Neuronal stem cell (in vitro differentiated cells): ENCODE data around the gene TVP23A.

Experiments
- DNase-seq: peaks from one replicate; pipeline ENCODE4 v3.0.0-alpha.2; 2013; ENCODE audit warnings: low spot score
- H2AFZ ChIP-seq: one replicate; pipeline ENCODE4 v1.6.1; 2013; ENCODE audit warnings: mild to moderate bottlenecking, low read length, inconsistent platforms
- H2AK5ac ChIP-seq: 2 replicates; pipeline ENCODE4 v1.6.1; 2013; ENCODE audit warnings: low read depth, mild to moderate bottlenecking, inconsistent platforms, low read length, moderate library complexity, mixed read lengths
- H2BK120ac ChIP-seq: 2 replicates; pipeline ENCODE4 v1.6.1; 2013; ENCODE audit warnings: low read depth, mild to moderate bottlenecking, inconsistent platforms, low read length, moderate library complexity, mixed read lengths
- H2BK12ac ChIP-seq: one replicate; pipeline ENCODE4 v1.6.1; 2013; ENCODE audit warnings: low read length, inconsistent platforms
- H2BK15ac ChIP-seq: 2 replicates; pipeline ENCODE4 v1.6.1; 2013; ENCODE audit warnings: mild to moderate bottlenecking, low read length, inconsistent platforms, mixed read lengths
- H2BK5ac ChIP-seq: one replicate; pipeline ENCODE4 v1.6.1; 2013; ENCODE audit warnings: inconsistent platforms, mild to moderate bottlenecking, low read length, moderate library complexity
- H3K14ac ChIP-seq: one replicate; pipeline ENCODE4 v1.6.1; 2013; ENCODE audit warnings: low read length, inconsistent platforms
- H3K18ac ChIP-seq: 2 replicates; pipeline ENCODE4 v1.6.1; 2013; ENCODE audit warnings: low read length, inconsistent platforms
- H3K23ac ChIP-seq: 2 replicates; pipeline ENCODE4 v1.6.1; 2013; ENCODE audit warnings: low read depth, mild to moderate bottlenecking, mixed read lengths, low read length, inconsistent platforms; ENCODE audit not compliant: poor library complexity
- H3K27ac ChIP-seq: replicated peaks from 3 replicates; pipeline ENCODE4 v1.5.1; 2013; ENCODE audit warnings: low read length, inconsistent platforms
- H3K27me3 ChIP-seq, 3 experiments: 2 replicates each; pipeline ENCODE4 v1.6.1; 2013; ENCODE audit warnings: low read length in 3 of 3, mild to moderate bottlenecking in 2 of 3, inconsistent platforms in 1 of 3, low read depth in 1 of 3, mixed read lengths in 1 of 3, moderate library complexity in 1 of 3; ENCODE audit not compliant: control insufficient read depth in 3 of 3, insufficient read depth in 3 of 3
- H3K36me3 ChIP-seq, 2 donors: replicated peaks in 1 of 2; 2 replicates each; pipeline ENCODE4 v1.6.1; 2013; ENCODE audit warnings: low read length in 2 of 2; ENCODE audit not compliant: control insufficient read depth in 2 of 2, insufficient read depth in 2 of 2
- H3K4ac ChIP-seq: 2 replicates; pipeline ENCODE4 v1.6.1; 2013; ENCODE audit warnings: inconsistent platforms, mild to moderate bottlenecking, low read length, moderate library complexity
- H3K4me1 ChIP-seq, 2 donors: 1 replicate in 1 of 2; 2 replicates in 1 of 2; pipeline ENCODE4 v1.6.1; 2013; ENCODE audit warnings: low read length in 2 of 2, low read depth in 1 of 2; ENCODE audit not compliant: control insufficient read depth in 2 of 2, insufficient read depth in 1 of 2
- H3K4me2 ChIP-seq: one replicate; pipeline ENCODE4 v1.6.1; 2013; ENCODE audit warnings: mild to moderate bottlenecking, low read length, inconsistent platforms; ENCODE audit not compliant: insufficient read depth, poor library complexity, severe bottlenecking
- H3K4me3 ChIP-seq, 2 donors: 2 replicates each; pipeline ENCODE4 v1.5.1; 2013; ENCODE audit warnings: low read length in 2 of 2, mild to moderate bottlenecking in 2 of 2, inconsistent platforms in 1 of 2, moderate library complexity in 1 of 2
- H3K79me1 ChIP-seq: one replicate; pipeline ENCODE4 v1.6.1; 2013; ENCODE audit warnings: low read depth, mild to moderate bottlenecking, inconsistent platforms, low read length, moderate library complexity
- H3K9ac ChIP-seq: one replicate; pipeline ENCODE4 v1.6.1; 2013; ENCODE audit warnings: mild to moderate bottlenecking, low read depth, low read length, inconsistent platforms; ENCODE audit not compliant: poor library complexity
- H3K9me3 ChIP-seq, 2 donors: replicated peaks in 1 of 2; 2 replicates each; pipeline versions ENCODE3 to v1.6.1; 2013; ENCODE audit warnings: low read length in 2 of 2, mild to moderate bottlenecking in 2 of 2, inconsistent platforms in 1 of 2, low read depth in 1 of 2, mixed read lengths in 1 of 2, moderate library complexity in 1 of 2; ENCODE audit not compliant: control insufficient read depth in 2 of 2, insufficient read depth in 1 of 2
- H4K8ac ChIP-seq: one replicate; pipeline ENCODE4 v1.6.1; 2013; ENCODE audit warnings: low read depth, mild to moderate bottlenecking, inconsistent platforms, low read length, moderate library complexity
- H4K91ac ChIP-seq: one replicate; pipeline ENCODE4 v1.6.1; 2013; ENCODE audit warnings: low read length, low read depth, mild to moderate bottlenecking, inconsistent platforms; ENCODE audit not compliant: poor library complexity
- WGBS, 2 donors: extraction: QIAGEN DNeasy Blood & Tissue Kit; methylation state at CpG; one replicate each; pipeline ENCODE4 v1.1.7; 2013; ENCODE audit warnings: missing lambda C conversion rate in 2 of 2, mixed read lengths in 1 of 2; ENCODE audit not compliant: insufficient read length in 2 of 2, insufficient replicate concordance in 1 of 2; ENCODE audit errors: extremely low coverage in 2 of 2; 5-methylcytosine and 5-hydroxymethylcytosine counted together

TVP23A gene

GRCh38 chr16:10865991-10866966 lies 47.7 kb upstream of the TVP23A start:
- H2AFZ ChIP-seq: no peak overlapping the region
- WGBS, 2 donors: no CpG with 5 or more reads among the region's 13 CpGs

GRCh38 chr16:10862438-10862837 lies 43.8 kb upstream of the TVP23A start:
- H3K14ac ChIP-seq: no peak overlapping the region
- H3K36me3 ChIP-seq: no peaks in the 10 kb centered on the region
- peaks cover 0 to 2% of the 10 kb centered on the region in 2 donors for H3K9me3 ChIP-seq
- no peak overlapping the region for H2BK120ac ChIP-seq
- H4K8ac ChIP-seq: no peak overlapping the region
- no peak overlapping the region for H3K23ac ChIP-seq
- no peaks in the 10 kb centered on the region for H3K79me1 ChIP-seq
- DNase-seq: no peak
- no peak overlapping the region for H3K18ac ChIP-seq
- H3K4me3 ChIP-seq: no peak overlapping the region
- H2BK15ac ChIP-seq: no peak overlapping the region
- H3K4me1 ChIP-seq: no peaks in the 10 kb centered on the region
- no peak overlapping the region for H4K91ac ChIP-seq
- H3K27me3 ChIP-seq: peaks cover 0 to 15% (median 0%) of the 10 kb centered on the region in 3 experiments
- H2AK5ac ChIP-seq: no peak overlapping the region
- no peak overlapping the region for H3K4ac ChIP-seq
- no peak overlapping the region for H3K9ac ChIP-seq
- no peak overlapping the region for H3K27ac ChIP-seq
- no CpG with 5 or more reads among the region's 2 CpGs for WGBS, 2 donors
- H2BK5ac ChIP-seq: no peak overlapping the region
- H2AFZ ChIP-seq: no peak overlapping the region
- H3K4me2 ChIP-seq: no peak overlapping the region
- no peak overlapping the region for H2BK12ac ChIP-seq

More at GRCh38 chr16:10865991-10866966, 47.7 kb upstream of the TVP23A start:
- Histone ChIP-seq H3K14ac (no peak overlapping the region), H4K91ac (no peak overlapping the region), H3K27ac (no peak overlapping the region), H3K23ac (no peak overlapping the region), H2BK5ac (no peak overlapping the region), H3K79me1 (no peaks in the 10 kb centered on the region), H3K36me3 (no peaks in the 10 kb centered on the region), H3K4me3 (no peak overlapping the region), H3K27me3 (peaks cover 0 to 15% (median 0%) of the 10 kb centered on the region in 3 experiments), H3K9me3 (no peaks in the 10 kb centered on the region), H3K9ac (no peak overlapping the region), H3K4me2 (no peak overlapping the region), H3K4me1 (no peaks in the 10 kb centered on the region), H4K8ac (no peak overlapping the region), H2BK15ac (no peak overlapping the region), H2BK12ac (no peak overlapping the region), H3K18ac (no peak overlapping the region), H2BK120ac (no peak overlapping the region), H2AK5ac (no peak overlapping the region), H3K4ac (no peak overlapping the region)
- no peak for DNase-seq

GRCh38 chr16:10859658-10860057 lies 41.1 kb upstream of the TVP23A start:
- no peak overlapping the region for H2AFZ ChIP-seq
- no CpG with 5 or more reads among the region's 6 CpGs for WGBS, 2 donors
- H3K4me2 ChIP-seq: no peak overlapping the region
- H2BK12ac ChIP-seq: no peak overlapping the region
- no peak overlapping the region for H3K14ac ChIP-seq
- H2AK5ac ChIP-seq: no peak overlapping the region
- H4K8ac ChIP-seq: peak overlapping the region; percentile 43
- H4K91ac ChIP-seq: peak overlapping the region; percentile 72
- no peak for DNase-seq
- H2BK15ac ChIP-seq: no peak overlapping the region
- no peak overlapping the region for H2BK120ac ChIP-seq
- peak overlapping the region; percentile 53 for H2BK5ac ChIP-seq
- peaks cover 0 to 2% of the 10 kb centered on the region in 2 donors for H3K9me3 ChIP-seq
- peak overlapping the region; percentile 44 for H3K9ac ChIP-seq
- H3K23ac ChIP-seq: no peak overlapping the region
- H3K4ac ChIP-seq: no peak overlapping the region
- H3K4me1 ChIP-seq: no peaks in the 10 kb centered on the region
- peaks cover 0 to 6% (median 0%) of the 10 kb centered on the region in 3 experiments for H3K27me3 ChIP-seq
- H3K36me3 ChIP-seq: no peaks in the 10 kb centered on the region
- H3K18ac ChIP-seq: no peak overlapping the region
- no peak overlapping the region for H3K27ac ChIP-seq
- H3K79me1 ChIP-seq: no peaks in the 10 kb centered on the region
- H3K4me3 ChIP-seq: no peak overlapping the region

GRCh38 chr16:10859020-10859419 lies 40.4 kb upstream of the TVP23A start:
- DNase-seq: no peak
- H3K9ac ChIP-seq: no peak overlapping the region
- H2BK5ac ChIP-seq: no peak overlapping the region
- H2BK120ac ChIP-seq: no peak overlapping the region
- H3K4ac ChIP-seq: no peak overlapping the region
- peak overlapping the region in 1 of 2 donors; percentile 63 for H3K4me3 ChIP-seq
- H2BK15ac ChIP-seq: no peak overlapping the region
- H3K27ac ChIP-seq: no peak overlapping the region
- H3K4me1 ChIP-seq: no peaks in the 10 kb centered on the region
- H3K9me3 ChIP-seq: peaks cover 0 to 2% of the 10 kb centered on the region in 2 donors
- no peaks in the 10 kb centered on the region for H3K79me1 ChIP-seq
- H3K4me2 ChIP-seq: no peak overlapping the region
- no peaks in the 10 kb centered on the region for H3K36me3 ChIP-seq
- no peak overlapping the region for H2AK5ac ChIP-seq
- H4K8ac ChIP-seq: no peak overlapping the region
- peaks cover 0 to 6% (median 0%) of the 10 kb centered on the region in 3 experiments for H3K27me3 ChIP-seq
- no peak overlapping the region for H2AFZ ChIP-seq
- WGBS, 2 donors: no CpG with 5 or more reads among the region's 2 CpGs
- no peak overlapping the region for H2BK12ac ChIP-seq
- H4K91ac ChIP-seq: peak overlapping the region; percentile 95
- no peak overlapping the region for H3K18ac ChIP-seq
- peak overlapping the region; percentile 71 for H3K14ac ChIP-seq
- peak overlapping the region; percentile 73 for H3K23ac ChIP-seq
